BJ (cell line): ENCODE data around the gene RBM39. TPM values are rescaled to one million over a fixed set of nuclear protein-coding genes. Genes with fewer than 3 reads are reported as not detected.

Experiments used
- CTCF ChIA-PET: fragments of 350-600 bp; formaldehyde crosslinking; extraction: SDS; loops from one replicate; lab custom pipeline; 2021; ENCODE audit warnings: antibody characterized with exemption, inconsistent platforms; lab: Yijun Ruan, JAX
- POLR2A ChIA-PET: fragments of 300-600 bp; sonication (Branson Sonifier 250); formaldehyde crosslinking; extraction: SDS; loops from one replicate; lab custom pipeline; 2021; ENCODE audit warnings: antibody characterized with exemption; lab: Charles Lee
- DNase-seq: peaks from one replicate; pipeline ENCODE4 v3.0.0-alpha.2; 2011; ENCODE audit warnings: low read depth
- H3K27me3 ChIP-seq: 2 replicates; pipeline ENCODE4 v1.6.0; 2011; ENCODE audit warnings: low read length; ENCODE audit not compliant: control insufficient read depth, insufficient read depth
- H3K36me3 ChIP-seq: 2 replicates; pipeline ENCODE4 v1.5.1; 2011; ENCODE audit warnings: low read length; ENCODE audit not compliant: control insufficient read depth, insufficient read depth
- H3K4me3 ChIP-seq: 2 replicates; pipeline ENCODE4 v1.5.1; 2011; ENCODE audit warnings: low read depth, mild to moderate bottlenecking, control low read depth, low read length
- CTCF ChIP-seq: IDR thresholded peaks from 2 replicates; pipeline ENCODE4 v1.5.1; 2011; ENCODE audit warnings: low read depth, mild to moderate bottlenecking, control low read depth, inconsistent platforms, low read length, moderate library complexity; ENCODE audit not compliant: insufficient read depth
- polyA plus RNA-seq: library from polyadenylated mRNA; depleted of rRNA; stranded (reverse); fragments of >200 nt; gene quantifications from 2 replicates; pipeline ENCODE4 v1.2.3, GENCODE V29; 2011

RBM39 gene
- polyA plus RNA-seq, 1 experiment, result 63.5 TPM

GRCh38 chr20:35704514-35705261 is 37.4 kb downstream of the RBM39 start:
- peaks cover 11% of the 10 kb centered on the region for H3K36me3 ChIP-seq
- CTCF ChIA-PET, result interaction anchor here (1.7 to 2.4 kb wide), 2 partner anchors 11 to 179 kb away, joined by 4 to 5 read pairs; no protein-coding TSS in a partner anchor

GRCh38 chr20:35702824-35703695 is 39.0 kb downstream of the RBM39 start:
- DNase-seq, result no peak
- H3K36me3 ChIP-seq, result peaks cover 9% of the 10 kb centered on the region
- H3K4me3 ChIP-seq, result no peak overlapping the region
- CTCF ChIA-PET, result interaction anchor here (0.6 to 2.4 kb wide), 5 partner anchors 8 to 251 kb away, joined by 3 to 5 read pairs (median 4); partner anchors contain the start of gene SCAND1
- POLR2A ChIA-PET, result interaction anchor here (0.7 kb wide), 1 partner anchor 16 kb away, joined by 12 read pairs; no protein-coding TSS in a partner anchor
- TF ChIP-seq CTCF, result no peak
- no peaks in the 10 kb centered on the region for H3K27me3 ChIP-seq

More at GRCh38 chr20:35704514-35705261, 37.4 kb downstream of the RBM39 start:
- H3K27me3 ChIP-seq, result no peaks in the 10 kb centered on the region
- POLR2A ChIA-PET, result interaction anchor here (0.7 kb wide), 1 partner anchor 16 kb away, joined by 3 read pairs; no protein-coding TSS in a partner anchor
- H3K4me3 ChIP-seq, result no peak overlapping the region
- no peak for DNase-seq
- no peak for TF ChIP-seq CTCF

- ChIA-PET POLR2A (interaction anchor here (0.5 kb wide), 1 partner anchor 26 kb away, joined by 4 read pairs; no protein-coding TSS in a partner anchor), CTCF (interaction anchor here (1.0 to 2.4 kb wide), 4 partner anchors 9 to 252 kb away, joined by 3 to 5 read pairs (median 4); partner anchors contain the start of gene SCAND1)
- Histone ChIP-seq H3K36me3 (peaks cover 9% of the 10 kb centered on the region), H3K4me3 (no peak overlapping the region), H3K27me3 (no peaks in the 10 kb centered on the region)
- TF ChIP-seq CTCF, result no peak
- DNase-seq, result peak; percentile 58
These were observed 39.8 kb downstream of the RBM39 start for GRCh38 chr20:35702051-35702823.

GRCh38 chr20:35700625-35701148 is 41.4 kb downstream of the RBM39 start:
- ChIA-PET CTCF (interaction anchor here (0.6 to 1.8 kb wide), 5 partner anchors 9 to 191 kb away, joined by 3 to 5 read pairs (median 3); no protein-coding TSS in a partner anchor), POLR2A (interaction anchor here (0.9 kb wide), 1 partner anchor 42 kb away, joined by 3 read pairs; the partner anchor contains the start of gene RBM39)
- TF ChIP-seq CTCF, result no peak
- H3K4me3 ChIP-seq, result no peak overlapping the region
- H3K36me3 ChIP-seq, result peaks cover 9% of the 10 kb centered on the region; the same call in 1 of the 2 replicates
- no peaks in the 10 kb centered on the region for H3K27me3 ChIP-seq
- no peak for DNase-seq
